H1 (cell line): ENCODE measurements around the gene PRPF18. TPM values are rescaled to one million over a fixed set of nuclear protein-coding genes. Genes with fewer than 3 reads are reported as not detected.

ENCODE experiments used
- CTCF ChIA-PET: fragments of 300-600 bp; sonication (Branson Sonifier 250); formaldehyde crosslinking; loops from one replicate; lab custom pipeline; 2021; ENCODE audit not compliant: partially characterized antibody; lab: Charles Lee
- POLR2A ChIA-PET: fragments of 300-600 bp; sonication (Branson Sonifier 250); formaldehyde crosslinking; loops from one replicate; lab custom pipeline; 2021; ENCODE audit warnings: inconsistent platforms; ENCODE audit not compliant: partially characterized antibody; lab: Charles Lee
- DNase-seq, 2 experiments: peaks; one replicate each; pipeline versions ENCODE4 v3.0.0 to v3.0.0-alpha.2; 2010 to 2022; ENCODE audit warnings: low spot score in 2 of 2, low read depth in 1 of 2, mixed read lengths in 1 of 2
- FAIRE-seq: peaks from 2 replicates; lab custom pipeline; 2011; peaks lifted over from hg19 to GRCh38; lab: Jason Lieb, UNC
- H2AFZ ChIP-seq: 2 replicates; pipeline ENCODE4 v1.8.1; 2012; ENCODE audit warnings: low read length, inconsistent platforms
- H2AK5ac ChIP-seq: 2 replicates; pipeline ENCODE4 v1.6.1; 2013; ENCODE audit warnings: low read depth, low read length
- H2BK120ac ChIP-seq: replicated peaks from 2 replicates; pipeline ENCODE3; 2013; ENCODE audit warnings: low read depth, low read length, inconsistent platforms
- H2BK12ac ChIP-seq: 2 replicates; pipeline ENCODE4 v1.6.1; 2013; ENCODE audit warnings: low read depth, low read length
- H2BK15ac ChIP-seq: 2 replicates; pipeline ENCODE4 v1.6.1; 2013; ENCODE audit warnings: low read length
- H2BK20ac ChIP-seq: 2 replicates; pipeline ENCODE4 v1.6.1; 2013; ENCODE audit warnings: low read length
- H2BK5ac ChIP-seq: 2 replicates; pipeline ENCODE4 v1.6.1; 2013; ENCODE audit warnings: low read depth, low read length
- H3K14ac ChIP-seq: 2 replicates; pipeline ENCODE4 v1.6.1; 2013; ENCODE audit warnings: inconsistent platforms; ENCODE audit not compliant: insufficient read length
- H3K18ac ChIP-seq: 2 replicates; pipeline ENCODE4 v1.6.1; 2013; ENCODE audit warnings: low read length; ENCODE audit errors: extremely low read depth
- H3K23ac ChIP-seq: 2 replicates; pipeline ENCODE4 v1.6.1; 2013; ENCODE audit warnings: inconsistent platforms; ENCODE audit not compliant: insufficient read length
- H3K23me2 ChIP-seq: 2 replicates; pipeline ENCODE4 v1.6.1; 2013; ENCODE audit warnings: low read depth, low read length
- H3K27ac ChIP-seq: 2 replicates; pipeline ENCODE4 v1.6.1; 2011; ENCODE audit warnings: low read depth, low read length, inconsistent platforms
- H3K27me3 ChIP-seq, 4 experiments: replicated peaks in 1 of 4; 1 replicate in 1 of 4; 2 replicates in 3 of 4; pipeline versions ENCODE4 v1.6.1 to v1.8.1; 2011 to 2013; ENCODE audit warnings: low read length in 3 of 4, mild to moderate bottlenecking in 3 of 4, inconsistent platforms in 2 of 4, mixed read lengths in 2 of 4, moderate library complexity in 1 of 4; ENCODE audit not compliant: control insufficient read depth in 3 of 4, insufficient read depth in 3 of 4; ENCODE audit errors: extremely low read depth in 1 of 4
- H3K36me3 ChIP-seq, 4 experiments: 2 replicates each; pipeline versions ENCODE4 v1.6.1 to v1.8.1; 2011 to 2013; ENCODE audit warnings: mild to moderate bottlenecking in 4 of 4, low read length in 3 of 4, moderate library complexity in 2 of 4, control low read depth in 1 of 4, inconsistent platforms in 1 of 4; ENCODE audit not compliant: insufficient read depth in 4 of 4, control insufficient read depth in 2 of 4
- H3K4ac ChIP-seq: replicated peaks from 2 replicates; pipeline ENCODE3; 2013; ENCODE audit warnings: low read length, low read depth, mixed read lengths, inconsistent platforms; ENCODE audit not compliant: insufficient read length
- H3K4me1 ChIP-seq, 4 experiments: replicated peaks in 1 of 4; 1 replicate in 1 of 4; 2 replicates in 3 of 4; pipeline versions ENCODE4 v1.6.1 to v1.8.1; 2011 to 2013; ENCODE audit warnings: low read length in 3 of 4, inconsistent platforms in 2 of 4, mixed read lengths in 1 of 4; ENCODE audit not compliant: insufficient read depth in 4 of 4, control insufficient read depth in 3 of 4
- H3K4me2 ChIP-seq, 2 experiments: 2 replicates each; pipeline versions ENCODE4 v1.6.1 to v1.8.1; 2011 to 2013; ENCODE audit warnings: low read depth in 2 of 2, low read length in 2 of 2, control low read depth in 1 of 2, inconsistent platforms in 1 of 2, mild to moderate bottlenecking in 1 of 2; ENCODE audit not compliant: insufficient read depth in 1 of 2
- H3K4me3 ChIP-seq, 4 experiments: fragments of 200-600, 300-600 bp in 1 of 4; sonication (generic), shearing (Covaris generic), sonication (Bioruptor Twin) in 1 of 4; 2 replicates each; pipeline versions ENCODE4 v1.5.1 to v1.8.1; 2011 to 2016; ENCODE audit warnings: low read length in 4 of 4, low read depth in 3 of 4, control low read depth in 2 of 4, inconsistent platforms in 2 of 4, mild to moderate bottlenecking in 2 of 4, mixed read lengths in 1 of 4, moderate library complexity in 1 of 4; ENCODE audit not compliant: insufficient read depth in 2 of 4; ENCODE audit errors: extremely low read depth in 1 of 4
- H3K56ac ChIP-seq: replicated peaks from 2 replicates; pipeline ENCODE3; 2013; ENCODE audit warnings: low read depth, mild to moderate bottlenecking, mixed read lengths, low read length, inconsistent platforms; ENCODE audit not compliant: insufficient read length
- H3K79me1 ChIP-seq: 2 replicates; pipeline ENCODE4 v1.6.1; 2013; ENCODE audit warnings: low read depth, low read length, control low read depth
- H3K79me2 ChIP-seq, 2 experiments: 2 replicates each; pipeline versions ENCODE4 v1.6.1 to v1.8.1; 2012 to 2013; ENCODE audit warnings: low read length in 2 of 2, mild to moderate bottlenecking in 2 of 2, inconsistent platforms in 1 of 2; ENCODE audit not compliant: insufficient read depth in 2 of 2, control insufficient read depth in 1 of 2
- H3K9ac ChIP-seq, 4 experiments: replicated peaks in 1 of 4; 1 replicate in 1 of 4; 2 replicates in 3 of 4; pipeline versions ENCODE4 v1.6.1 to v1.8.1; 2011 to 2013; ENCODE audit warnings: low read depth in 3 of 4, low read length in 3 of 4, control low read depth in 2 of 4, mild to moderate bottlenecking in 2 of 4, moderate library complexity in 2 of 4, inconsistent platforms in 1 of 4; ENCODE audit errors: extremely low read depth in 1 of 4
- H3K9me3 ChIP-seq, 2 experiments: 2 replicates each; pipeline versions ENCODE4 v1.6.1 to v1.8.1; 2012 to 2013; ENCODE audit warnings: mild to moderate bottlenecking in 2 of 2, moderate library complexity in 2 of 2, control low read depth in 1 of 2, inconsistent platforms in 1 of 2, low read depth in 1 of 2, low read length in 1 of 2, mixed read lengths in 1 of 2; ENCODE audit not compliant: insufficient read depth in 2 of 2
- H4K20me1 ChIP-seq, 2 experiments: replicated peaks in 1 of 2; 2 replicates each; pipeline versions ENCODE3 to v1.8.1; 2011 to 2013; ENCODE audit warnings: inconsistent platforms in 2 of 2, low read length in 2 of 2, mild to moderate bottlenecking in 1 of 2; ENCODE audit not compliant: insufficient read depth in 2 of 2, control insufficient read depth in 1 of 2
- H4K5ac ChIP-seq: 2 replicates; pipeline ENCODE4 v1.6.1; 2013; ENCODE audit warnings: low read length, low read depth, mixed read lengths, inconsistent platforms; ENCODE audit not compliant: insufficient read length
- H4K8ac ChIP-seq: 2 replicates; pipeline ENCODE4 v1.8.0; 2013; ENCODE audit warnings: mild to moderate bottlenecking, moderate library complexity, low read length, inconsistent platforms; ENCODE audit not compliant: insufficient read depth; ENCODE audit errors: extremely low read depth
- H4K91ac ChIP-seq: replicated peaks from 2 replicates; pipeline ENCODE3; 2013; ENCODE audit warnings: low read length, mixed read lengths, inconsistent platforms; ENCODE audit not compliant: insufficient read length
- CHD2 ChIP-seq: IDR thresholded peaks from 2 replicates; pipeline ENCODE4 v1.6.1; 2012; ENCODE audit warnings: low read length, improper control_type of control experiment
- SIN3A ChIP-seq, 2 experiments: IDR thresholded peaks in 1 of 2; conservative IDR thresholded peaks in 1 of 2; 2 replicates each; pipeline ENCODE4 v1.6.1; 2011 to 2012; ENCODE audit warnings: low read length in 2 of 2, improper control_type of control experiment in 1 of 2, low read depth in 1 of 2, mild to moderate bottlenecking in 1 of 2
- WGBS, 2 experiments: shearing (Covaris generic) in 1 of 2; methylation state at CpG; one replicate each; pipeline versions ENCODE4 v1.1.6 to v1.1.7; 2013 to 2015; ENCODE audit warnings: low lambda C conversion rate in 2 of 2, mixed read lengths in 2 of 2, inconsistent platforms in 1 of 2, low coverage in 1 of 2, missing lambda C conversion rate in 1 of 2; ENCODE audit not compliant: insufficient replicate concordance in 2 of 2, insufficient coverage in 1 of 2, insufficient read length in 1 of 2; ENCODE audit errors: extremely low coverage in 1 of 2, missing lambda C conversion rate in 1 of 2; 5-methylcytosine and 5-hydroxymethylcytosine counted together
- polyA plus RNA-seq, 7 experiments: library from polyadenylated mRNA; depleted of rRNA in 3 of 7; stranded (reverse) in 5 of 7; unstranded in 2 of 7; fragments of >200 nt in 5 of 7; fragments of 200-250 nt in 2 of 7; gene quantifications; 1 replicate in 5 of 7; 2 replicates in 1 of 7; 4 replicates in 1 of 7; pipeline versions ENCODE4 v1.2.1 to v1.2.3, GENCODE V29; 2011 to 2013; ENCODE audit warnings: missing spikeins in 2 of 7, mixed read lengths in 2 of 7
- total RNA-seq: library from RNA; stranded (reverse); fragmentation: NEBNext Ultra II Directional; extraction: Animal tissue kit (Norgen Biotek cat#: 25700); gene quantifications from 2 replicates; pipeline ENCODE4 v1.2.1, GENCODE V29; 2021

PRPF18 gene
- total and polyA plus RNA-seq, 2 of the 8 experiments (the other 6 are each of a cell fraction or from before 2014, with no cell fraction given): 3.8 to 12.6 TPM

DNA sequence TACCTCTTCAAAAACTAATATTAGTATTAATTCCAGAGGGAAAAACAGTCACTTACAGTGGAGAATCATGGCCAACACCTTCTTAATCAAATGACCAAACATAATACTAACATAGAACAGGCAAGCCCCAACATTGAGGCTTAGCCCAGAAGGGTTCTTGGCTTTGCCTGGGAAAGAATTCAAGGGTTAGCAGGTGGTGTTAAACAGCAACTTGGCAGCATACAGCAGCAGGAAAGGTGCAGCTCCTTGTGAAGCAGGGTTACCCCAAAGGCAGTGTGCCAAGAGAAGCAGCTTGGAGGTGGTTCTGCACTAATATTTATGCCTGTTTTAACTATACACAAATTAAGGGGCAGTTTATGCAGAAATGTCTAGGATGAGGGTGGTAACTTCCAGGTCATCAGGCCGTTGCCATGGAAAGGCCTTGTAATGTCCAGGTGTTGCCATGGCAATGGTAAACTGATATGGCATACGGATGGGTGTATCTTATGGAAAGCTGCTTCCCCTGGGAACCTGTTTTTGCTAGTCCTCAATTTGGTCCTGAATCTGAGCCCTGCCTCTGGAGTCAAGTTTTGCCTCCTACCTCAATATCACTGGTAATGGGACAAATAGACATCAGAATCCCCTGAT is 30.8 kb upstream of the PRPF18 start:
- no peak overlapping the region for H3K4ac ChIP-seq
- 79% methylated on average over 2 of the region's 2 CpGs; no CpG with 5 or more reads in 1 of the 2 experiments for WGBS, 2 experiments
- no peak overlapping the region for H3K4me3 ChIP-seq
- H4K91ac ChIP-seq: no peak overlapping the region
- H2BK12ac ChIP-seq: no peak overlapping the region
- TF ChIP-seq SIN3A (conservative IDR thresholded peaks at IDR 0.05 in 1 of 2, IDR thresholded peaks at IDR 0.05 in 1 of 2; ENCODE audit: low read depth in 1 of 2, low read length in 2 of 2): no peak
- TF ChIP-seq CHD2: no peak
- no peak overlapping the region for H3K14ac ChIP-seq
- POLR2A ChIA-PET: no interaction called here
- no peaks in the 10 kb centered on the region for H3K4me1 ChIP-seq
- no peak overlapping the region for H3K9ac ChIP-seq
- no peak overlapping the region for H3K4me2 ChIP-seq
- H4K8ac ChIP-seq: no peak overlapping the region
- CTCF ChIA-PET: interaction anchor here (0.6 to 1.5 kb wide), 2 partner anchors 48 to 477 kb away, joined by 3 read pairs; no protein-coding TSS in a partner anchor
- FAIRE-seq: no peak
- H2AFZ ChIP-seq: no peak overlapping the region
- no peaks in the 10 kb centered on the region for H3K23me2 ChIP-seq
- H2AK5ac ChIP-seq: no peak overlapping the region
- no peaks in the 10 kb centered on the region for H3K9me3 ChIP-seq
- no peaks in the 10 kb centered on the region for H3K79me1 ChIP-seq
- H3K56ac ChIP-seq: no peak overlapping the region
- H4K5ac ChIP-seq: no peak overlapping the region
- no peak overlapping the region for H3K23ac ChIP-seq
- H2BK120ac ChIP-seq: no peak overlapping the region
- H2BK5ac ChIP-seq: no peak overlapping the region
- H2BK20ac ChIP-seq: no peak overlapping the region
- no peak overlapping the region for H2BK15ac ChIP-seq
- no peaks in the 10 kb centered on the region for H3K79me2 ChIP-seq
- H3K36me3 ChIP-seq: no peaks in the 10 kb centered on the region
- no peaks in the 10 kb centered on the region for H3K27me3 ChIP-seq
- no peak overlapping the region for H3K18ac ChIP-seq
- no peak overlapping the region for H3K27ac ChIP-seq
- no peaks in the 10 kb centered on the region for H4K20me1 ChIP-seq
- no peak for DNase-seq
